ENCODE measurements around the gene VAMP5.
A peak's percentile ranks its signal among the peaks of the same experiment; 100 is the strongest.

The VAMP5 gene

GRCh38 chr2:85585781-85586105 is 1.5 kb downstream of the VAMP5 start:
- Histone ChIP-seq H3K27ac (no peak overlapping the region), H3K4me3 (ENCODE audit: low read depth, low read length) (no peak overlapping the region), H3K27me3 (replicated peaks) (no peaks in the 10 kb centered on the region), H3K36me3 (replicated peaks) (no peaks in the 10 kb centered on the region)
- no peak for DNase-seq
- in situ Hi-C loops (cut with HindIII; ENCODE audit: low pct_ligation_motif_present, low sequenced_read_pairs): no loop called here
- TF ChIP-seq CTCF (IDR thresholded peaks at IDR 0.05; ENCODE audit: low read depth, low read length, missing control alignments): no peak

DNA sequence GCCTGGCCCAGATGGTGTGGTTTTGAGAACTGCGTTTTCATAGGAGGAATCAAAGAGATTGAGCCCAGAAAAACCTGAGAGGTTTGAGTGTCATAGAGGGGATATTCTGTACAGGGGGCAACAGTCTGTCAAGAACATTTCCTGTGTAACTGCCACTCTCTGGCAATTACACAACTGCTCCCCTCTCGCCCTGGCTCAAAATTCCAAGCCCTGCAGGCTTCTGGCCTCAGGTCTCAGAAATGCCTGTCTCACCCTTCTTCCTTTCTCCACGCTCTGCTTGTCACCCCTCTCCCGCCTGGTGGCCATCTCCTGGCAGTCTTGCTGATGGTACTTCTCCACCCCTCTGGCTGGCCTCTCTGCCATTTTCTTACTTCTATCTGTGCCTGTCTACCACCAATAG is 4.0 kb downstream of the VAMP5 start:
- no peak for DNase-seq
- Histone ChIP-seq H3K27me3 (replicated peaks) (no peaks in the 10 kb centered on the region), H3K36me3 (replicated peaks) (no peaks in the 10 kb centered on the region), H3K27ac (no peak overlapping the region), H3K4me3 (ENCODE audit: low read depth, low read length) (no peak overlapping the region)
- in situ Hi-C loops (cut with HindIII; ENCODE audit: low pct_ligation_motif_present, low sequenced_read_pairs): no loop called here
- no peak for TF ChIP-seq CTCF (IDR thresholded peaks at IDR 0.05; ENCODE audit: low read depth, low read length, missing control alignments)

GRCh38 chr2:85588645-85589044 is 4.4 kb downstream of the VAMP5 start:
- in situ Hi-C loops (cut with HindIII; ENCODE audit: low pct_ligation_motif_present, low sequenced_read_pairs): no loop called here
- DNase-seq: no peak
- H3K27ac ChIP-seq: no peak overlapping the region
- no peak overlapping the region for H3K4me3 ChIP-seq (ENCODE audit: low read depth, low read length)
- H3K36me3 ChIP-seq (replicated peaks): no peaks in the 10 kb centered on the region
- no peak for TF ChIP-seq CTCF (IDR thresholded peaks at IDR 0.05; ENCODE audit: low read depth, low read length, missing control alignments)
- H3K27me3 ChIP-seq (replicated peaks): no peaks in the 10 kb centered on the region

DNA sequence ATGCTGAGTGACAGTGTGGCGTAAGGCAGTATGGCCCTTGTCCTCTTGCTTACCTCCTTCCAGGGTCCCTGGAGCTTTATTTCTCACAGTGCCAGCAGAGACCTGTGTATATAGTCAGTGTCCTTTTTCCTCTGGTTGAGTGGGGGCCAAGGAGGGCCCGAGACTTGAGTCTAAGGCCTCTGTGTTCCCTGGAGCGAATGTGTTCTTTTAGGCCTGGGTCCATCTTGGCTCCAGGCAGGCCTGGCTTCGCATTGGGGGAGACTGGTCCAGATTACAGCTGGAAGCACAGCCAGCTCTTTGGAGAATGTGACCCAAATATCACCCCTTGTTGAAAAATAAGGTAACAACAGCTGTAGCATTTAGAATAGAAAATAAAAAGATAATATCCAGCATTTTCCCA is 5.0 kb downstream of the VAMP5 start:
- Histone ChIP-seq H3K27me3 (replicated peaks) (no peaks in the 10 kb centered on the region), H3K27ac (no peak overlapping the region), H3K4me3 (ENCODE audit: low read depth, low read length) (no peak overlapping the region), H3K36me3 (replicated peaks) (no peaks in the 10 kb centered on the region)
- in situ Hi-C loops (cut with HindIII; ENCODE audit: low pct_ligation_motif_present, low sequenced_read_pairs): no loop called here
- TF ChIP-seq CTCF (IDR thresholded peaks at IDR 0.05; ENCODE audit: low read depth, low read length, missing control alignments): no peak
- DNase-seq: no peak

DNA sequence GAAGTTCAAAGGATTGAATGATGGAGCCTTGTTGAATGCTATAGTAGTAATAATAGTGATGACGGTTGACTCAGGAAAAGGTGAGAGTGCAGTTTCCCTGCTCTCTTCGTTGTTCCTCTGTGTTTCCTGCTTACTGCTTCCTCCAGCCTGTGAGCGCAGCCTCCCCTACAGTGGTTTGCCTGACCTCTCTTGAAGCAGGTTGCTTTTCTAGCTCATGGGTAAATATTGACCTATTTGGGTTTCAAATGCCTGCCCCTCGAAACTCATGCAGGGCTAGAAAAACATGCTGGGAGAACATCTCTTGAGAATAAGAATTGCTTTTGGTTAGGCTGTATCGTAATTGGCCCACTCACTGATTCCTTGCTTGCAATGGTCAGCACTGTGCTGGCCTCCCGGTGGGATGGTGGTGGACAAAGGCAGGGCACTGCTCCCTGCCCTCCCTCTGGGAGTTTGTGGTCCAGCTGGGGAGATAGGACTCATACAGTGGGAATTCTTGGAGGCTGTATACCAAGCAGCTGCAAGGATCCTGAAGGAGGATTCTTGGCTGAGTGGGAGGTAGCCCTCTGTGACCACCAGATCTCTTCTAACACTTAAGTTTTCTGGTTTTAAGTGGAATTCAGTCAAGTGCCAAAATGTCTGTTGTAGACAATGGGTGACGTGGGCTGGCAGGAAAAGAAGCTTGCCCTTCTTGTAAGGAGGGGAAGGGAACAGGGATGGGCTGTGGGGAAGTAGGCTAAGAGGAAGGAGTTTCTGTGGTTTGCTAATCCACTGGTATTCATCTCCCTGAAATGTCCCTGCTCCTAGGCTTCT is 6.0 kb downstream of the VAMP5 start:
- in situ Hi-C loops (cut with HindIII; ENCODE audit: low pct_ligation_motif_present, low sequenced_read_pairs): no loop called here
- no peaks in the 10 kb centered on the region for H3K36me3 ChIP-seq (replicated peaks)
- no peak for TF ChIP-seq CTCF (IDR thresholded peaks at IDR 0.05; ENCODE audit: low read depth, low read length, missing control alignments)
- peak; percentile 71 for DNase-seq
- H3K27ac ChIP-seq: peak overlapping the region; percentile 58
- H3K27me3 ChIP-seq (replicated peaks): no peaks in the 10 kb centered on the region
- H3K4me3 ChIP-seq (ENCODE audit: low read depth, low read length): no peak overlapping the region

DNA sequence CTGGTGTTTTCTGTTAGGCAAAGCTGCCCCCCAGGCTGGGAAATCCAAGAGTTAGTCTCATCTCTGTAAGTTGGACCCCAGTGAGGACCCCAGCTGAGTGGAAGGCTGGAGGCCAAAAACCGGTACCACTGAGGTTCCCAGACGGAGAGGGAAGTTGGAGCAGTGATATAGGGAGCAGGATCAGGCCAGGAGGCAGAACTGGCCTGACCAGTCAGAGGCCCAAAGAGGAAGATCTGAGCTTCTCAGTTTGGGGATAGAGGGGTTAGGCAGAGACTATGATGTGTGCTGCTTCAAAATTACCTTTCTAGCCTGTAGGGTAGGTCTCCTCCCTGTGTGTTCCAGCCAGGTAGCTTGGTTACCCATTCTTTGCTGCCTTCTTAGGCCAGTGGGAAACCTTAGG is 6.7 kb downstream of the VAMP5 start:
- no peak for DNase-seq
- peak overlapping the region; percentile 58 for H3K27ac ChIP-seq
- no peak for TF ChIP-seq CTCF (IDR thresholded peaks at IDR 0.05; ENCODE audit: low read depth, low read length, missing control alignments)
- in situ Hi-C loops (cut with HindIII; ENCODE audit: low pct_ligation_motif_present, low sequenced_read_pairs): no loop called here
- no peaks in the 10 kb centered on the region for H3K36me3 ChIP-seq (replicated peaks)
- no peaks in the 10 kb centered on the region for H3K27me3 ChIP-seq (replicated peaks)
- H3K4me3 ChIP-seq (ENCODE audit: low read depth, low read length): no peak overlapping the region

Data from brain microvascular endothelial cell (primary cell).